Measurements from ENCODE around the gene NFIA.

NFIA gene

GRCh38 chr1:61215676-61216289 lies 133.4 kb downstream of the NFIA start:
- DNase-seq (ENCODE audit: low spot score), result no peak

DNA sequence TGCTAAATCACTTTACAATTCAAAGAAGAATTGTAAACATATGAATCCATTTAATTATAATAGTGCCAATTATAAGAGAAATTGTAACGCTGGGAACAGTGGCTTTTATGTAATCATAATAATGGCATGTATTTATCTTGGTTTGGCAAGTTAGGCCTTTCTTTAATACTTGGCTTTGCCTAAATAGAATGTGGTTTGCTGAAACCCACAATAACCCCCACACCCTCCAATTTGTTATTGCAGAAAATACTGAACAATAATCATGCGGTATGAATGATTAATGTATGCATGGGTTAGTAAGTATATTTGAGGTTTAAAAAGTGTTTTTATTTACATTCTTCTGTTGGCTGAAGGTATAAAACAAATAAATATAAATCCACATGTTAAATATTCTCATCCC lies 138.2 kb downstream of the NFIA start:
- no peak for DNase-seq (ENCODE audit: low spot score)

GRCh38 chr1:61221642-61222041 lies 139.3 kb downstream of the NFIA start:
- DNase-seq (ENCODE audit: low spot score), result no peak

GRCh38 chr1:61222240-61222639 lies 139.9 kb downstream of the NFIA start:
- no peak for DNase-seq (ENCODE audit: low spot score)

GRCh38 chr1:61223140-61223539 lies 140.8 kb downstream of the NFIA start:
- DNase-seq (ENCODE audit: low spot score), result no peak

DNA sequence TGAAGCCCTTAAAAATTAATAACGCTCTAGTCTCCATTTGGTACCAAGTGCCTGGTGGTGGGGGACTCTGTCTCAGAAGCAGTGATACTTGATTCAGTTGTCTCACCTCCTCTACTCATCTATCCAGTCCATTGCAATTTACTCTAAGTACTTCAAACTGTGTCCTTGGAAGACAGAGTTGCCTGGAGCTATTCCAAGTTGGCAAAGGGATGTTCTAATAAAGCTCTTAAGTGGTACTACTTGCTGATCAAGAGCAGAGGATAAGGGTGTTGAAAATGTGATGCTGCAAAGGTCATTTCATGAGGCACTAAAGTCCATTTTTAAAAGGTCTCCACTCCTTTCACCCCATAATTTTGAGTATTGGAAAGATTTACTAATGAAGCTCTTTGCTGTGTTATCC lies 142.2 kb downstream of the NFIA start:
- no peak for DNase-seq (ENCODE audit: low spot score)

DNA sequence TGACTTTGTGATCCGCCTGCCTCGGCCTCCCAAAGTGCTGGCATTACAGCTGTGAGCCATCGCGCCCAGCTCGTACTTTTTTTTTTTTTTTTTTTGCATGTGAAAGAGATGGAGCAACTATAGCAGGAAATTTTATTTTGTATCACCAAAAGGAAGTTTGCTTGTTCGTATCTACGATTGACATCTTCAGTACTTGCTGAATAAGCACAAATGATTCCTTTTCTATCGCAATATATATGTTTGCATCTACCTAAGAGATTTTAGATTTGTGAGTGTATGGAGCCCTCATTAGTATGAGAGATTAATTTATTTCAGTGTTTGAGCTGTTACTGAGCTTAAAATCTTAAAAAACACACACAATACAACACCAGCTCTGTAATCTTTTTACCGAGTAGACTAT lies 143.1 kb downstream of the NFIA start:
- DNase-seq (ENCODE audit: low spot score), result no peak

DNA sequence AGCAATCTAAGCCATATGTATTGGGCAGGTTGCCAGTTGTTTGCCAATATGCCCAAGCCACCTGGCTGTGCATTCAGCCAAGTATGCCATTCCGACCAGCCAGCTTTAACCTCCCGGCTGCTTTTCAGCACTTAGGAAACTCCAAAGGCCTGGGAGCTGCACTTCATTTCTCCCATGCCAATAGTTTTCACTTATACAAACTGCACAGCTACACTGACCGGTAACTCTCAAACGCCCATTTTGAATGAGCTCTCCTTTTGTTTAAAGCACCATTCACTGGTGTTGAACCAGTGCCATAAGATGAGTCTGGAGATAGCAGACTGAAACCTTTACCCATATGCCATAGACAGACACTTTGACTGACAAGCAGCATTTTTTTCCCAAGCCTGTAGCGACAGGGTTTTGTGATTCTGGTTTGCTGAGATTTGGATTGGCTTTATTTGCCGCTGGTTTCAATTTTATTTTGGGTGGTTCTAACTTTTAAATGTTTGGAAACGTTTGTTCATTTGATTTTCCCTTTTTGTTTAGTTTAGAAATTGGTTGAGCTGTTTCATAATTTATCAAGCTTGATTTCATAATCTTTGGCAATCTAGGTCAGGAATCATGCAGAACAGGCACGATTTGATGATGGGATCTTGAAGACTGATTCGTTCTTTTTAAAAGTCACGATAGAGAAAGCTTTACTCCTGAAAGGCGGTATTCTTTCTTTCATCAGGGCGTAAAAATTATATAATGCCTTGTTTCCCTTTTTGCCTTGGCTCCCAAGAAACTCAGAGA lies 144.6 kb downstream of the NFIA start:
- DNase-seq (ENCODE audit: low spot score), result no peak

- no peak for DNase-seq (ENCODE audit: low spot score)
These were observed 145.6 kb downstream of the NFIA start for GRCh38 chr1:61227857-61228550.

DNA sequence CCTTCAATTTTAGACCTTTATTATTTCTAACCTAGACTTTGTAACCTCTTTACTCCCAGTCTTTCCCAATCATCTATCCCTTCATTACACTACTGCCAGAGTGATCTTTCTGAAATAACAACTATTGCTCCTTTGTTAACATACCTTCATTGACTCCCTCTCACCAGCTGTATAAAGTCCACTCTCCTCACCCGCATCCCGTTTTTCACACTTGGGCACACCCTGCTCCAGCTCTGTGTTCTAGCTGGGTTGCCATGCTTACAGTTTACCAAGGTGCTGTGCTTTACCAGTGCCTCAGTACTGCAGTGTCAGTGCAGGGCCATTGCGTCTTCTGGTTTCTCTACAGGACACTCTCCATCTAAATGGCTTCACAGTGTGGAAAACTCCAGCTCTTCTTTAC lies 148.2 kb downstream of the NFIA start:
- no peak for DNase-seq (ENCODE audit: low spot score)

DNA sequence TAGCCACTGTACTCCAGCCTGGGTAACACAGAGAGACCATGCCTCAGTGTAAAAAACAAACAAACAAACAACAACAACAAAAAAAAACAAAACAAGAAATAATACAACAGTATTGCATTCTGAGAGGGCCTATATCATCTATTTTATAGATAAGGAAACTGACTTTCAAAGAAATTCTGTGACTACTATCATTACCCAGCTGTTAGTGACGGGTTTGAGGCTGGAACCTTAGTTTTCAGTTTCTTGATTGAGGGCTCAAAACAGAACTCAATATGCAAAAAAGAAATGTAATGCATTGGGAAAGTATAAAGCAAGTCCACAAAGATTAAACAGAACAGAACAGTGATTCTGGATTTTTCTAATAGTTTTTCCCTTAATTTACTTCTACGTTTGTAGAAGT lies 149.4 kb downstream of the NFIA start:
- no peak for DNase-seq (ENCODE audit: low spot score)

DNA sequence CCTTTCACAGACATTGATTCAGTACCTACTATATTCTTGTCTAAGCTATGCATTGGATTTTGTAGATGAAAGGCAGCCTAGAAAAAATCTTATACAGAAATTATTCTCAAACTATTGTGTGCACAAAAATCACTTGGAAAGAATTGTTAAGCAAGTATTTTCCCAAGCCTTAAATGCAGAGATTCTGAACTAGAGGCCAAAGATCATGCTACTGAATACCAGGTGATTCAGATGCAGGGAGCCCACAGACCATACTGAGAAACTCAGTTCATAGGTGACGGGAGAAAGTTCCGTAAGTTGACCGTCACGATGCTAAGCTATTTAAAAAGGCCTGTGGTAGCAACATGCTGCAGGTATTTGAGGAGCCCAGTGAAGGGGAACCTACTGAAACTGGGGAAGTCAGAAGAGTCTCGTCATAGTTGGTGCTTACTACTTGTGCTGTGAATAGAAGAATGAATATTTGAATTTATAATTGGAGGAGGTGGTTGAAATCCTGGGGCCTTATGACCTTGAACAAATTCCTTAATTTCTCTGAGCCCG lies 150.8 kb downstream of the NFIA start:
- no peak for DNase-seq (ENCODE audit: low spot score)

DNA sequence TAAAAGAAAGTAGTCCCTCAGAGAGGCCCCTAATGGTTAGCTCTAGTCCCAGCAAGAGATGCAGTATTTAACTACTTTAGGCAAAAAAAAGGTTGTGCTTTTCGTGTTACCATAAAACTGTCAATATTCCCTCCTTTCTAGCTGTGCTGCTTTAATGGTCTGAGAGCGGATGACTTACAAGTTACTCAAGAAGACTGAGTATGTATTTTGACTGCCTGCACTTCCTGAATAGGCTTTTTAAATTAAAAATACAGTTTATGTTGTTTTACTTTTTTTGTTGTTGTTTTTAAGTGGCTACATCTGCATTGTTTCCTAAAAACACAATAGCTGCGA lies 152.2 kb downstream of the NFIA start:
- no peak for DNase-seq (ENCODE audit: low spot score)

DNA sequence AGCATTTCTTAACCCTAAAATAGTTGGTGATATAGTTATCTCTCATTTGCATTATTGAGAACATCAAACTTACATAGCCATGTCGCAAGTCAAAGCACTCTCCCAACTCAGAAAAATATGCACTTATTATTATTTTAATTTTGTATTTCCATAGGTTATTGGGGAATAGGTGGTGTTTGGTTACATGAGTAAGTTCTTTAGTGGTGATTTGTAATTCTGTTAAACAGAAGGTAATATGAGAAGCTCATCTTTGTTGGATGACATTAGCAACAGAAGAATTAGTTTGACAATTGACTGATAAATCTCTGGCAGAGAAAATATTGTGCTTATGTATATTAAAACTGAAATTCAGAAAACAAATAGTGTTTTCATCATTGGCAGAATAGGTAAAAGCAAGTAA lies 154.8 kb downstream of the NFIA start:
- no peak for DNase-seq (ENCODE audit: low spot score)

GRCh38 chr1:61237659-61238358 lies 155.4 kb downstream of the NFIA start:
- no peak for DNase-seq (ENCODE audit: low spot score)

- DNase-seq (ENCODE audit: low spot score), result no peak
These were observed 156.0 kb downstream of the NFIA start for GRCh38 chr1:61238359-61238665.

GRCh38 chr1:61240878-61241277 lies 158.5 kb downstream of the NFIA start:
- DNase-seq (ENCODE audit: low spot score), result no peak

GRCh38 chr1:61241411-61241838 lies 159.1 kb downstream of the NFIA start:
- no peak for DNase-seq (ENCODE audit: low spot score)

GRCh38 chr1:61241973-61242381 lies 159.6 kb downstream of the NFIA start:
- no peak for DNase-seq (ENCODE audit: low spot score)

- peak; percentile 8 for DNase-seq (ENCODE audit: low spot score)
These were observed 161.8 kb downstream of the NFIA start for GRCh38 chr1:61244114-61244513.

DNA sequence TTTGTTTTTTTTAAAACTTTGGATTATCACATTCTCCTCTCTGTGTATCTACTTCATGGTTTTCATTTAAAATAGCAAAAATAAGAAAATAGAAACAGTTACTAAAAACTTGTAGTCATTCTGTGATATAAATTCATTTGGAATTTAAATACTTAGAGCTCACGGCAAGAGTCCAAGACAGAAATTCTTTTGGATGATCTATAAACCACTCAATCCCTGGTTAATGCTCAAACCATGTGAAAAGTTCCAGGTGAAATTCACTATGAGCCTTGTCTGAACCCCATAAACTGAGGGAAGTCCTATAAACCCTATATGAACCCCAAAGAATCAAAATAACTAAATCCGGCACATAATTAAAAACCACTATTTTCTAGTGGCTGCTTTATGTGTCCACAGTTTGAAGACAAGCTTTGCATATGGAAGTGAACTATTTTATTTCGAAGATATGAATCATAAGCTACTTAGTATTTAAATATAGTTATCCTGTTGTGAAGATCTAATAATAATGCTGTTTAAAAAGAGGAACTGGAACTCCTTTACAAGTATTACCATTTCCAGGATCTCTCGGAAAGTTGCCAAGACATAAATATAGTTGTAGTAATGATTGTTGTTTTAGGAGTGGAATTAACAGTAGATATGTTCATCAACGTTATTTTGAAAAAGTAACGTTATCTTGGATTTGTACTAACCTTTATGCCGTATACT lies 163.5 kb downstream of the NFIA start:
- no peak for DNase-seq (ENCODE audit: low spot score)
